NB4 (cell line): ENCODE data around the gene BHMT2.

Source experiments
- CTCF ChIP-seq: IDR thresholded peaks from one replicate; pipeline ENCODE4 v1.5.1; 2012; ENCODE audit warnings: low read depth, low read length
- POLR2A ChIP-seq: IDR thresholded peaks from 2 replicates; pipeline ENCODE4 v1.6.1; 2011; ENCODE audit warnings: mild to moderate bottlenecking; ENCODE audit not compliant: insufficient read length; ENCODE audit errors: extremely low read depth

- TF ChIP-seq CTCF (no peak), POLR2A (no peak)
These were observed 46.2 kb upstream of the BHMT2 start for GRCh38 chr5:79023348-79023747.
